Endometrium (tissue), 2 donors: ENCODE measurements around the gene POLE4.

Source experiments
- FAIRE-seq: peaks from 2 replicates; lab custom pipeline; 2012; peaks lifted over from hg19 to GRCh38; lab: Jason Lieb, UNC
- donor health status: control.
- donor health status: control.

POLE4 gene

GRCh38 chr2:74941284-74941683 is 17.2 kb upstream of the POLE4 start:
- no peak for FAIRE-seq

GRCh38 chr2:74942263-74942662 is 16.2 kb upstream of the POLE4 start:
- FAIRE-seq = no peak

GRCh38 chr2:74944987-74945787 is 13.3 kb upstream of the POLE4 start:
- no peak for FAIRE-seq

- no peak for FAIRE-seq
These were observed 12.6 kb upstream of the POLE4 start for GRCh38 chr2:74945788-74946331.

- no peak for FAIRE-seq
These were observed 10.7 kb upstream of the POLE4 start for GRCh38 chr2:74947703-74948102.

GRCh38 chr2:74948779-74949178 is 9.7 kb upstream of the POLE4 start:
- FAIRE-seq = no peak

GRCh38 chr2:74951211-74951754 is 7.2 kb upstream of the POLE4 start:
- no peak for FAIRE-seq

GRCh38 chr2:74952575-74952974 is 5.9 kb upstream of the POLE4 start:
- FAIRE-seq = no peak

- FAIRE-seq = no peak
These were observed 4.5 kb upstream of the POLE4 start for GRCh38 chr2:74953796-74954499.

GRCh38 chr2:74954500-74954874 is 4.0 kb upstream of the POLE4 start:
- FAIRE-seq = no peak

- FAIRE-seq = no peak
These were observed 563 bp upstream of the POLE4 start for GRCh38 chr2:74957886-74958273.

GRCh38 chr2:74959106-74959751 is 786 bp downstream of the POLE4 start:
- no peak for FAIRE-seq

GRCh38 chr2:74966887-74967286 is 8.4 kb downstream of the POLE4 start:
- no peak for FAIRE-seq

GRCh38 chr2:74975016-74975415 is 16.6 kb downstream of the POLE4 start:
- no peak for FAIRE-seq

- no peak for FAIRE-seq
These were observed 21.4 kb downstream of the POLE4 start for GRCh38 chr2:74979844-74980243.

GRCh38 chr2:74982577-74982976 is 24.1 kb downstream of the POLE4 start:
- FAIRE-seq = no peak

GRCh38 chr2:74983631-74984392 is 25.4 kb downstream of the POLE4 start:
- FAIRE-seq = no peak

GRCh38 chr2:74984947-74985637 is 26.6 kb downstream of the POLE4 start:
- FAIRE-seq = no peak

GRCh38 chr2:74985978-74986609 is 27.7 kb downstream of the POLE4 start:
- FAIRE-seq = no peak

- no peak for FAIRE-seq
These were observed 33.5 kb downstream of the POLE4 start for GRCh38 chr2:74991977-74992376.

- FAIRE-seq = no peak
These were observed 41.0 kb downstream of the POLE4 start for GRCh38 chr2:74999468-74999867.
